ENCODE measurements around the gene PLXNA4. TPM values are rescaled to one million over a fixed set of nuclear protein-coding genes. Genes with fewer than 3 reads are reported as not detected.

PLXNA4 gene
- total RNA-seq, 1 donor from 2014 or later, result 17.6 TPM

GRCh38 chr7:132548489-132549078 is 27.7 kb downstream of the PLXNA4 start:
- DNase-seq (ENCODE audit: missing footprints) (no peak), ATAC-seq (no peak)
- intact Hi-C loops (cut with DNase I), result no loop called here

GRCh38 chr7:132547821-132548220 is 28.4 kb downstream of the PLXNA4 start:
- ATAC-seq (no peak), DNase-seq (ENCODE audit: missing footprints) (no peak)
- intact Hi-C loops (cut with DNase I), result no loop called here

- no peak for DNase-seq (ENCODE audit: missing footprints)
- ATAC-seq, result no peak
- intact Hi-C loops (cut with DNase I), result no loop called here
Observed at GRCh38 chr7:132546366-132547127, 29.7 kb downstream of the PLXNA4 start.

- ATAC-seq, result no peak
- intact Hi-C loops (cut with DNase I), result no loop called here
- DNase-seq (ENCODE audit: missing footprints), result no peak
Observed at GRCh38 chr7:132545756-132546155, 30.5 kb downstream of the PLXNA4 start.

- intact Hi-C loops (cut with DNase I), result no loop called here
- no peak for DNase-seq (ENCODE audit: missing footprints)
- no peak for ATAC-seq
Observed at GRCh38 chr7:132544999-132545398, 31.3 kb downstream of the PLXNA4 start.

- no peak for ATAC-seq
- DNase-seq (ENCODE audit: missing footprints), result no peak
- intact Hi-C loops (cut with DNase I), result no loop called here
Observed at GRCh38 chr7:132544025-132544424, 32.2 kb downstream of the PLXNA4 start.

GRCh38 chr7:132542895-132543294 is 33.4 kb downstream of the PLXNA4 start:
- no peak for ATAC-seq
- intact Hi-C loops (cut with DNase I), result no loop called here
- DNase-seq (ENCODE audit: missing footprints), result no peak

- DNase-seq (ENCODE audit: missing footprints), result no peak
- no peak for ATAC-seq
- intact Hi-C loops (cut with DNase I), result no loop called here
Observed at GRCh38 chr7:132541656-132542055, 34.6 kb downstream of the PLXNA4 start.

- intact Hi-C loops (cut with DNase I), result no loop called here
- no peak for ATAC-seq
- DNase-seq (ENCODE audit: missing footprints), result no peak
Observed at GRCh38 chr7:132537456-132538145, 38.7 kb downstream of the PLXNA4 start.

GRCh38 chr7:132536654-132537395 is 39.4 kb downstream of the PLXNA4 start:
- ATAC-seq (peak; percentile 30), DNase-seq (ENCODE audit: missing footprints) (no peak)
- intact Hi-C loops (cut with DNase I), result no loop called here

GRCh38 chr7:132533916-132534315 is 42.4 kb downstream of the PLXNA4 start:
- DNase-seq (ENCODE audit: missing footprints) (no peak), ATAC-seq (no peak)
- intact Hi-C loops (cut with DNase I), result no loop called here

- intact Hi-C loops (cut with DNase I), result no loop called here
- no peak for ATAC-seq
Observed at GRCh38 chr7:132532281-132532680, 44.0 kb downstream of the PLXNA4 start.

GRCh38 chr7:132531562-132531961 is 44.7 kb downstream of the PLXNA4 start:
- no peak for DNase-seq (ENCODE audit: missing footprints)
- ATAC-seq, result no peak
- intact Hi-C loops (cut with DNase I), result no loop called here

More at GRCh38 chr7:132532281-132532680, 44.0 kb downstream of the PLXNA4 start:
- no peak for DNase-seq (ENCODE audit: missing footprints)

- no peak for DNase-seq (ENCODE audit: missing footprints)
- intact Hi-C loops (cut with DNase I), result no loop called here
- no peak for ATAC-seq
Observed at GRCh38 chr7:132528695-132529094, 47.6 kb downstream of the PLXNA4 start.

GRCh38 chr7:132527467-132528410 is 48.5 kb downstream of the PLXNA4 start:
- intact Hi-C loops (cut with DNase I), result no loop called here
- ATAC-seq (no peak), DNase-seq (ENCODE audit: missing footprints) (no peak)

GRCh38 chr7:132526111-132526740 is 50.0 kb downstream of the PLXNA4 start:
- DNase-seq (ENCODE audit: missing footprints) (no peak), ATAC-seq (no peak)
- intact Hi-C loops (cut with DNase I), result no loop called here

GRCh38 chr7:132521423-132521822 is 54.8 kb downstream of the PLXNA4 start:
- ATAC-seq, result no peak
- intact Hi-C loops (cut with DNase I), result no loop called here
- DNase-seq (ENCODE audit: missing footprints), result no peak

Measured in Right ventricle myocardium inferior (tissue), 1 donor.